Measurements from ENCODE around the gene DUS1L.

The DUS1L gene

GRCh38 chr17:82024859-82025258, 40.7 kb downstream of the DUS1L start:
- H3K4me3 ChIP-seq (ENCODE audit: low read length): no peak overlapping the region
- peaks cover 35% of the 10 kb centered on the region for H3K79me2 ChIP-seq (ENCODE audit: control insufficient read depth, low read length)
- no peak overlapping the region for H3K27ac ChIP-seq (ENCODE audit: low read depth, low read length)
- TF ChIP-seq EZH2phosphoT487 (IDR thresholded peaks at IDR 0.05; ENCODE audit: borderline replicate concordance, low read length): no peak
- TF ChIP-seq, protein P1, sequence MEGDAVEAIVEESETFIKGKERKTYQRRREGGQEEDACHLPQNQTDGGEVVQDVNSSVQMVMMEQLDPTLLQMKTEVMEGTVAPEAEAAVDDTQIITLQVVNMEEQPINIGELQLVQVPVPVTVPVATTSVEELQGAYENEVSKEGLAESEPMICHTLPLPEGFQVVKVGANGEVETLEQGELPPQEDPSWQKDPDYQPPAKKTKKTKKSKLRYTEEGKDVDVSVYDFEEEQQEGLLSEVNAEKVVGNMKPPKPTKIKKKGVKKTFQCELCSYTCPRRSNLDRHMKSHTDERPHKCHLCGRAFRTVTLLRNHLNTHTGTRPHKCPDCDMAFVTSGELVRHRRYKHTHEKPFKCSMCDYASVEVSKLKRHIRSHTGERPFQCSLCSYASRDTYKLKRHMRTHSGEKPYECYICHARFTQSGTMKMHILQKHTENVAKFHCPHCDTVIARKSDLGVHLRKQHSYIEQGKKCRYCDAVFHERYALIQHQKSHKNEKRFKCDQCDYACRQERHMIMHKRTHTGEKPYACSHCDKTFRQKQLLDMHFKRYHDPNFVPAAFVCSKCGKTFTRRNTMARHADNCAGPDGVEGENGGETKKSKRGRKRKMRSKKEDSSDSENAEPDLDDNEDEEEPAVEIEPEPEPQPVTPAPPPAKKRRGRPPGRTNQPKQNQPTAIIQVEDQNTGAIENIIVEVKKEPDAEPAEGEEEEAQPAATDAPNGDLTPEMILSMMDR (IDR thresholded peaks at IDR 0.05; ENCODE audit: low read depth, low read length, poor library complexity, severe bottlenecking): no peak
- peaks cover 25% of the 10 kb centered on the region for H3K4me1 ChIP-seq (ENCODE audit: control insufficient read depth, low read length)
- H3K9me3 ChIP-seq (ENCODE audit: control insufficient read depth, insufficient read depth, low read length): no peaks in the 10 kb centered on the region
- peak overlapping the region; percentile 81; the same call in 1 of the 2 replicates for H3K4me2 ChIP-seq (ENCODE audit: low read length)
- H3K27me3 ChIP-seq (ENCODE audit: control insufficient read depth, low read length): no peaks in the 10 kb centered on the region
- H3K36me3 ChIP-seq (ENCODE audit: control insufficient read depth, low read length): peaks cover 3% of the 10 kb centered on the region
- H4K20me1 ChIP-seq (ENCODE audit: control insufficient read depth, insufficient read depth, low read depth, low read length): peaks cover 4% of the 10 kb centered on the region; the same call in 1 of the 2 replicates
- no peaks in the 10 kb centered on the region for H3F3A ChIP-seq (ENCODE audit: control insufficient read depth, insufficient read depth)
- H3K9me2 ChIP-seq (replicated peaks; ENCODE audit: control insufficient read depth, low read length): no peaks in the 10 kb centered on the region

- Histone ChIP-seq H3K4me1 (ENCODE audit: control insufficient read depth, low read length) (peaks cover 25% of the 10 kb centered on the region), H3K9me2 (replicated peaks; ENCODE audit: control insufficient read depth, low read length) (no peaks in the 10 kb centered on the region), H3K36me3 (ENCODE audit: control insufficient read depth, low read length) (peaks cover 3% of the 10 kb centered on the region), H3F3A (ENCODE audit: control insufficient read depth, insufficient read depth) (0 out of 2 replicates have a peak, but pooled peaks cover under 1% of the 10 kb centered on the region), H3K9me3 (ENCODE audit: control insufficient read depth, insufficient read depth, low read length) (no peaks in the 10 kb centered on the region), H4K20me1 (ENCODE audit: control insufficient read depth, insufficient read depth, low read depth, low read length) (peaks cover 5% of the 10 kb centered on the region; the same call in 1 of the 2 replicates), H3K4me2 (ENCODE audit: low read length) (peak overlapping the region; percentile 81), H3K27me3 (ENCODE audit: control insufficient read depth, low read length) (no peaks in the 10 kb centered on the region), H3K79me2 (ENCODE audit: control insufficient read depth, low read length) (peaks cover 35% of the 10 kb centered on the region), H3K27ac (ENCODE audit: low read depth, low read length) (no peak overlapping the region), H3K4me3 (ENCODE audit: low read length) (peak overlapping the region; percentile 92)
- TF ChIP-seq, protein P1 (IDR thresholded peaks at IDR 0.05; ENCODE audit: low read depth, low read length, poor library complexity, severe bottlenecking): no peak
- TF ChIP-seq EZH2phosphoT487 (IDR thresholded peaks at IDR 0.05; ENCODE audit: borderline replicate concordance, low read length): no peak
Observed at GRCh38 chr17:82023447-82024241, 42.0 kb downstream of the DUS1L start.

- Histone ChIP-seq H3F3A (ENCODE audit: control insufficient read depth, insufficient read depth) (peaks cover 3% of the 10 kb centered on the region; the same call in 1 of the 2 replicates), H3K9me3 (ENCODE audit: control insufficient read depth, insufficient read depth, low read length) (no peaks in the 10 kb centered on the region), H3K27me3 (ENCODE audit: control insufficient read depth, low read length) (no peaks in the 10 kb centered on the region), H4K20me1 (ENCODE audit: control insufficient read depth, insufficient read depth, low read depth, low read length) (peaks cover 8% of the 10 kb centered on the region; the same call in 1 of the 2 replicates), H3K79me2 (ENCODE audit: control insufficient read depth, low read length) (peaks cover 35% of the 10 kb centered on the region), H3K4me2 (ENCODE audit: low read length) (peak within 1 kb of the TSS; percentile 89), H3K9me2 (replicated peaks; ENCODE audit: control insufficient read depth, low read length) (no peaks in the 10 kb centered on the region), H3K4me1 (ENCODE audit: control insufficient read depth, low read length) (peaks cover 25% of the 10 kb centered on the region), H3K27ac (ENCODE audit: low read depth, low read length) (peak within 1 kb of the TSS; percentile 10; the same call in 1 of the 2 replicates), H3K36me3 (ENCODE audit: control insufficient read depth, low read length) (peaks cover 9% of the 10 kb centered on the region), H3K4me3 (ENCODE audit: low read length) (peak within 1 kb of the TSS; percentile 92)
- TF ChIP-seq EZH2phosphoT487 (IDR thresholded peaks at IDR 0.05; ENCODE audit: borderline replicate concordance, low read length): no peak
- TF ChIP-seq, protein P1 (IDR thresholded peaks at IDR 0.05; ENCODE audit: low read depth, low read length, poor library complexity, severe bottlenecking): no peak
Observed at GRCh38 chr17:82022981-82023446, 42.6 kb downstream of the DUS1L start, which contains the start of gene LRRC45. Gene LRRC45 (plus strand): TSS chr17:82023305. CDS start chr17:82023644, 339 bp downstream.

Data from DOHH2 (cell line).